ENCODE measurements around the gene SOX6.
"Not testable (repeated sequence)": the region's sequence is repeated elsewhere in the genome, so short reads cannot be mapped to it uniquely, and the experiment has no call there.

Gene SOX6

DNA sequence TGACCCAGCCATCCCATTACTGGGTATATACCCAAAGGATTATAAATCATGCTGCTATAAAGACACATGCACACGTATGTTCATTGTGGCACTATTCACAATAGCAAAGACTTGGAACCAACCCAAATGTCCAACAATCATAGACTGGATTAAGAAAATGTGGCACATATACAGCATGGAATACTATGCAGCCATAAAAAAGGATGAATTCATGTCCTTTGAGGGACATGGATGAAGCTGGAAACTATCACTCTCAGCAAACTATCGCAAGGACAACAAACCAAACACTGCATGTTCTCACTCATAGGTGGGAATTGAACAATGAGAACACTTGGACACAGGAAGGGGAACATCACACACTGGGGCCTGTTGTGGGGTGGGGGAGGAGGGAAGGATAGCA is 209.4 kb downstream of the SOX6 start:
- not testable (repeated sequence) for DNase-seq (ENCODE audit: low read depth)

DNA sequence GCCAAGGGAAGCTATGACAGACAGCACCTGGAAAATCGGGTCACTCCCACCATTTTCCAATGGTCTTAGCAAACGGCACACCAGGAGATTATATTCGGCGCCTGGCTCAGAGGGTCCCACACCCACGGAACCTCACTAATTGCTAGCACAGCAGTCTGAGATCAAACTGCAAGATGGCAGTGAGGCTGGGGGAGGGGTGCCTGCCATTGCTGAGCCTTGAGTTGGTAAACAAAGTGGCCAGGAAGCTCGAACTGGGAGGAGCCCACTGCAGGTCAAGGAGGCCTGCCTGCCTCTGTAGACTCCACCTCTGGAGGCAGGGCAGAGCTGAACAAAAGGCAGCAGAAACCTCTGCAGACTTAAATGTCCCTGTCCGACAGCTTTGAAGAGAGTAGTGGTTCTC is 214.7 kb downstream of the SOX6 start:
- DNase-seq (ENCODE audit: low read depth): not testable (repeated sequence)

DNA sequence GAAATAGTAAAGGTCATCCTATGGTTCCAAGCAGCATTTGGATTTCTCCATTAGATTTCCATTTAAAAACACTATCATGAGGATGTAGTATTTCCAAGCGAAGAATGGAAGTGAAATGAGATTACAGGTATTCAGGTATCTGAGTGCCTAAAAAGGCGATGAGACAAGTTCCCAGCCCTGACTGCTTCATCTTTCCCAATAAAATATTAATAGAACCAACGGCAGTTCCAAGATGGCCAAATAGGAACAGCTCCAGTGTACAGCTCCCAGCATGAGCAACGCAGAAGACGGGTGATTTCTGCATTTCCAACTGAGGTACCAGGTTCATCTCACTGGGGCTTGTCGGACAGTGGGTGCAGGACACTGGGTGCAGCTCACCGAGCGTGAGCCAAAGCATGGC is 215.2 kb downstream of the SOX6 start:
- DNase-seq (ENCODE audit: low read depth): not testable (repeated sequence)

DNA sequence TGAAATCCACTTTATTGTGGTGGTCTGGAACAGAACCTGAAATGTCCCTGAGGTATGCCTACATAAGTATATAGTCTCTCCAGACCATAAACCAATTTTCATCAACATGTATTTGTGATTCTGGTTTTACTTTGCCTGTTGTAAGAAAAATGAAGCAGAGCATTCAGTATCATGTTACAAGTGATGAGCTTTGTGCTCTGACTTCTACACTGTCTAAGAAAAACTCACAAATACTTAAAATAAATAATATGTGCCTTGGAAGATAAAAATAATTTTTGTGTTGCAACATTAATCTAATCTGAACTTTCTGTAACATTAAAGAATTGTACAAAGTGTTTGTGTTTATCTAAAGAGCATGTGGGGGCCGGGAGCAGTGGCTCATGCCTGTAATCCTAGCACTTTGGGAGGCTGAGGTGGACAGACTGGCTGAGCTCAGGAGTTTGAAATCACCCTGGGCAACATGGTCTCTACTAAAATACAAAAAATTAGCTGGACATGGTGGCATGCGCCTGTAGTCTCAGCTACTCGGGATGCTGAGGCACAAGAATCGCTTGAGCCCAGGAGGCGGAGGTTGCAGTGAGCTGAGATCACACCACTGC is 219.5 kb downstream of the SOX6 start:
- DNase-seq (ENCODE audit: low read depth): no peak

DNA sequence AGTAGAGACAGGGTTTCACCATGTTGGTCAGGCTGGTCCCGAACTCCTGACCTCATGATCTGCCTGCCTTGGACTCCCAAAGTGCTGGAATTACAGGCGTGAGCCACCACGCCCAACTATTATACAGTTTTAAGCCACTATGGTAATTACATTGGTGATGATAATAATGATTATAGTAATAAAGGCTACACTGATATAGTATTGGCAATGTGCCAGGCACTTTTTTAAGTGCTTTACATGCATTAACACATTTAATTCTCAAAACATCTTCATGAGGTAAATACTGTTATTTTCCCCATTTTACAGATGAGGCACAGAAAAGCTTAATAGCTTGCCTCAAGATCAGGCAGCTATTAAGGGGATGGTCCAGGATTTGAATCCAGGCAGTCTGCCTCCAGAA is 222.5 kb downstream of the SOX6 start:
- no peak for DNase-seq (ENCODE audit: low read depth)

DNA sequence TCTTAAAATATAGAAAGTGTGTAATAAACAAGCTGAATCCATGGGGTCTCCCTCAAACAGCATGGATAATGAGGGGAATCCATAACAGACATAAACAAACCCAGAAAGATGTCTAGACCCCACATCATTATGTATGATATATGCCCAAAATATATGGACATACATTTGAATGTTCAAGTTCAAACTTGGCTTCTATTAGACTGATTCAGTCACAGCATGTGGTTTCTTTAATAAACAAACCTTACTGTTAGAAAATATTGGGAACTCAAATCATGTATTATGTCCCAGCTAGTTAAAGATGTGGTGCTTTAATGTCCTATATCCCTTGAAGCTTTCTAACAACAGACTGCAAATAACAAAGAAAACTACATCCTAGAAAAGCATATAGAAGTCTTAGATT is 228.6 kb downstream of the SOX6 start:
- no peak for DNase-seq (ENCODE audit: low read depth)

DNA sequence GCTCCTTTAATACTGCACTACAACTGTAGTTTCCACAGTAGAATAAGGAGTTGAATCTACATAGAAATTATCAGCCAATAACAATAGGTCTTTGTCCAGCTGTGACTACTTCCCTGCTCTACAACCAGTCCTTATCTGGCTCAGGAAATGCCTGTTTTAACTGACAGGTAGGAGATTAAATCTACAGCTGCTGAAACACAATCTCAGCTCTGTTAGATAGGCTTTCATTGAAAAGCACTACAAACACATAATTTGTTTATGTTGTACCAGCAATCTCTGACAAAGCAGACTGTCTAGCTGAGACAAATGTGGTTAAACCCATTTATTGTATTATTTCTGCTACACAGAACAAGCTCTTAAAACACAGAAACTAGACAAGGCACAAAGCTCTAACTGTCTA is 230.0 kb downstream of the SOX6 start:
- DNase-seq (ENCODE audit: low read depth): no peak

DNA sequence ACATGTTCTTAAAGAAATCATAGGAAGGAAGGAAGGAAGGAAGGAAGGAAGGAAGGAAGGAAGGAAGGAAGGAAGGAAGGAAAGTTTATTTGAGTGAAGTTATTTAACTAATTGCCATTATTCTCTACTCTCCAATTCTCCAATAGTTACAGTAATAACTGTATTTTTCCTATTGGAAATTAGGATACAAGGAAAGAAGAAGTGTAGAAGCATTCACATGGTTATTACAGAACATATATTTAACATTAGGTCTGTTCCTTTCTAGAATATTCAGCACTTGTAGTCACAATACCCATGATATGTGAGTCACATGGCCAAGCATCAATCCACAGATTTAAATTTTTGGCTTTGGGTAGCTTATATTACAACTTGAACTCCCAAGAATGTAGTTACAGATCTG is 230.6 kb downstream of the SOX6 start:
- DNase-seq (ENCODE audit: low read depth): no peak

DNA sequence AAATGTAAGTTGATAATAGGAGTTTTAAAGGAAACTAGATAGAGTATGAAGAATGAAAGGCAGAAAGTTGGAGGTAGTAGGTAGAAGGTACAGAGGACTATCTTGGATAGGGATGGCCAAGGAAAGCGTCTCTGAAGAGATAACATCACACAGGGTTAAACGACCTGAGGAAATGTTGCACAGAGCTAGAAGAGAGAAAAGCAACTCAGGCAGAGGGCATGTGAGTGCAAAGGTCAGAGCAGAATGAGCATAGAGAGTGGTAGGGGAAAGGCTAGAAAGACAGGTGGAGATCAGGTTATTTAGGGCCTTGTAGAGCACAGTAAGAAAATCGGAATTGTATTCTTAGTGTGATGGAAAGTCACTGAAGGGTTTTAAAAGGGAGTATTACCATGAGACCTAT is 232.0 kb downstream of the SOX6 start:
- DNase-seq (ENCODE audit: low read depth): no peak

DNA sequence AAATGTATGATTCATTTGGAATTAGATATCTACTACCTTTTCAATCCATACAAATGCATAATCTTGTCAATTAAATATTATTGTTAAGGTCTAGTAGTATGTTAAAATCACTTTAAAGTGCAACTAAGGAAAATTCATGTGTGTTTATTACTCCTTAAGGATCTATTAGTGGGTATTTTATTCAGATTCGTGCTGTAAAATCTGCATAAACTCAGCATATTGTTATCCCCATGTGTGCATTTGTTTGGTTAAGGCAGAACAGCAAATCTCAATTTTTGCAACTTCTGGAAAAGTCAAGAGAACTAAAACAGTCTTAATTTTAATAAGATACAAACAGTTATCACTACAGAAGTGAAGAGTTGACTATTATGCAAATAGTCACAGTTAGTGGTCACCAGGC is 234.5 kb downstream of the SOX6 start:
- DNase-seq (ENCODE audit: low read depth): no peak

DNA sequence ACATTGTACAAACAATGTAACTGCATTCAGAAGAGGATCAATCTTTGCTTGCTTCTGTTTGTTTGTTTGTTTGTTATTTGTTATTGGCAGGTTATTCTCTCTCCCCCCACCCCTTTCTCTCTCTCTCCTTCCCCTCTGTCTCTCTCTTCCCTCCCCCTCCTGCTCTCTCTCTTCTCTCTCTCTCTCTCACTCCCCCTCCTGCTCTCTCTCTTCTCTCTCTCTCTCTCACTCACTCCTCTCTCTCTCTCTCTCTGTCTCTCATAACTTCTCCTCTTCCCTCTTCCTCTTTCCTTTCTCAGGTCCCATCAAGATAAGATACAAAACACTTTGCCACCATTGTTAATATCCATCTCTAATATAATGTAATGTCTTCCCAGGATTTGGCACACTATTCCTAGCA is 236.3 kb downstream of the SOX6 start:
- no peak for DNase-seq (ENCODE audit: low read depth)

DNA sequence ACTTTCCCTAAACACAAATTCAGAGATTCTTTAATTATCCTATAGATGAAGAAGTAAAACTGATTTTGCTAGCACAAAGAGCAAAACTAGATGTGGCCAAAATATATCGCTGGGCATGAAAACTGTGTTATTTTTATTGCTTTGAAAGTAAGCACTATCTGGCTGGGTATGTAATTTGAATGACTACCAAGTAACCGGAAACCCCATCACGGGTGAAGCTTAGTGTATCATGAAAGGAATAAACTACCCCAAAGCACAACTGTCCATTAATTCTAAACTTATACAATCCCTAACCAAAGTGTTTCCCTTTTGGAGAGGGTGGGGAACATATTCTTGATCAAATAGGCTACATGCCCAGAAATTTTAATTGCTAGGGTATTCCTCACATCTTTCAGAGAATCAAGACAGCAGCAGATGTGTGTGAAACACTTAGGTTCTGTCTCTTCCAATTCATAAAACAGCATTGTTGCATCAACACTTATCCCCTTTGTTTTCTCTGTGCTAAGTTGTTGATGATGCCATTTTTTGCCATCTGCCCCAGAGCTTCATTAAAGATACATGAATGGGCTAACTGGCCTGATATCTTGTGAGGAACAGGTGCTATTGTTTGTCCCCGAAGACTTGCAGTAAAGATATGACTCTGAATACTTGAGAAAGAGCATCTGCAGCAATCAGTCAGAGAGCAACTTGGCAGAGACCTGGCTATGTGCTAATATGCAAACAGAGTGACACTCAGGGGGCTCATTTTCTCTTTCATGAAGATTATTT is 238.2 kb downstream of the SOX6 start:
- DNase-seq (ENCODE audit: low read depth): no peak

DNA sequence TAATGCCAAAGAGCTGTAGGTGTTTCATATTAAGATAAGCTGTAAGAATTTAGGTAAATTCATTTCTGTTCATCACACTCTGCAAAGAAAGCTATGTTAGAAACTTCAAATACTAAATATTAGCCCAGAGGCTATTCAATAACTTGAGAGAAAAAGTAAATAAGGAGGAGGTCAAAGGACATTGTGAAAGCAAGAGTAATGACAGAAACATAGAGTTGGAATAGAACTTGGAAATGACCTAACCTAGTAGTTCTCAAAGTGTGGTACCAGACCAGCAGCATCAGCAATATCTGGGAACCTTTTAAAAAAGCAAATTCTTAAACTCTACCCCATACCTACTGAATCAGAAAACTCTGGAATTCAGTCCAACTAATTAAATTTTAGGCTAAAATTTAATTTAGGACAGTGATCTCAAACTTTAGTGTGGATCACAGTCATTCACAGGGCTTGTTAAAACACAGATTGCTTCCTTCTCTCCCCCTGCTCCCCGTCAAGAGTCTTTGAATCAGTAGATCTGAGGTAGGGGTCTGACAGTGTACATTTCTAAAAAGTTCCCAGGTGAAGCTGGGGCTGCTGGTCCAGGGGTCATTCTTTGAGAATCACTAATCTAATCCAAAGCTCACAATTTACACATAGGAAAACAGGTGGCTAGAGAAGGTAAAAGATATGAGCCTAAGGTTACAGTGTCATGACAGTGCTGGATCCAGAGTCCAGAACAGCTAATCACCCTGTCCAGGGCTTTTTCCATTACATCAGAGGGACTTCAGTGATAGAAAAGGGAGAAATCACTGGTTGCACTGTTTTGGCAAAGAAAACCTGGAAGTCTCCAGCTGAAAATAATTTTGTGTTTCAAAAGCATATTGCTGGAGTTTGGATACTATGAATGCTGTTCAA is 241.1 kb downstream of the SOX6 start:
- DNase-seq (ENCODE audit: low read depth): no peak

DNA sequence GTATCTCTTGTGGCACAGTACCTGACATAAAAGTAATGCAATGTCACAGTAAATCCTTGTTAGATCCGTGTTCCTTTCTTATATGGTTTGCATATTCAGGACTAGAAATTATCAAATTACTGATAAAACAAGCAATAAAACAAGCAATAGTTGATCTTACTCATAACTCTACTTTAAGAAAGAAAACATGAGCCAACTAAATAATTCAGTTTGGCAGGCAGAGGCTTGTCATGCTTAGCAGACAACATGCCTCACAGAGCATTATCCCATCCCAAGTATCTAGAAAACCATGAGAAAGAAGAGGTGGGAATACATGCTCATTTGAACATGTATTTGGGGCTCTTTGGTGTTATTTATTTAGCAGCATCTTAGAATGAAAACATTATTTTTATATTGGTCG is 241.9 kb downstream of the SOX6 start:
- DNase-seq (ENCODE audit: low read depth): no peak

DNA sequence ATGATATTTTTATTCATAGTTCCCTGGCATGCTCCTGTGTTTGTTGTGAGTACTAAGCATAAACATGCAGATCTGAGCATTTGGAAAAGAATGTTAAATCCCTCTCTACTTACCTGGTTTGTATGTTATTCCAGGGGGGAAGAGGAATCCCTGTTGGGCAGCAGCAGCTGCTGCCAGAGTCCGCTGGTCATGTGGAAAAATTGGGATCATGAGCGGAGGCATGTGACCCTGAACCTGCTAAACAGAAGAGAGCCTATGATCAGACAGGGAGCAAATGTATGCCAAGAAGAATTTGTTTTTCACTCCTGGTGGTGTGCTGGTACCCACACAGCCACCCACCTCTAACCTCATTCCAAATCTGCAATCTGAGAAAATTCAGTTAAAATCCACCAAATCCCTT is 244.7 kb downstream of the SOX6 start:
- DNase-seq (ENCODE audit: low read depth): no peak

DNA sequence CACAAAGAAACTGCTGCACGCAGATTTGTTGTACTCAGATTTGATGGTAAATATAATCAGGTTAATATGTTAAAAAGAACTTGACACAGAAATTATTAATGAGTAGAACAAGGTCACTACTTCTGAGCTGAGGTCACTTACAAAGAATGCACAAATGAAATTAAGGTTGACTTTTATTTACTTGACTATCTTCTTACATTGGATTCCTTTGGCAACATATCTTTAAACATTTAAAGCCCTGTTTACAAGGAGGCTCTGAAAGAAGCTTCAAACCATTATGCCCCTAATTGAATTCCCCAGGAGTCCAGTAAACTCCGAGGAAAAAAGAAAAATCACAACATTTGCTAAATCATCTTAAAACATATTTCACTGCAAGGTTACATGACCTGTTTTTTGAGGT is 245.5 kb downstream of the SOX6 start:
- no peak for DNase-seq (ENCODE audit: low read depth)

DNA sequence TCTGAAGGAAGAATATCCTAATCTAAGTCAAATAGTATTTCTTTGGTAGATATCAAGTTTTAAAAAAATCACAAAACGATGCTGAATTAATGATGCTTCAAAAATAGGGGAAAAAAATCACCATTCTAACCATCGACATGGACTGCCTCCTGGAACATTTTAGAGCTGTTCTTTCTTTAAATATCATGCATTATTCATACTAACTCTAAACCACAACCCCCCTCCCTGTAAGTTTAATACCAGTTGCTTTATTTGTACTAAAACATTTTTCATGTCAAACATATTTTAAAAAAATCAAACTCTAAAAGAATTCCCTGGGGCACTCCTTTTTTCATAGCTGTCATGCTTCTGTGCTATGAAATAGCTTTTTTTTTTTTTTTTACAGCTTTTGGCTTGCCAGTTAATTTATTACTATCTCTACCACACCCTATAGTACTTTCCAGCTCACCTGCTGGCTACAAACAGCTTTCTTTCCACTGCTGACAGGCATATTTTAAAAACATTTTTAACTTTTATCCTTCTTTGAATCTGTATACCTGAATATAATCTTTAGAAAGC is 256.9 kb downstream of the SOX6 start:
- DNase-seq (ENCODE audit: low read depth): no peak

DNA sequence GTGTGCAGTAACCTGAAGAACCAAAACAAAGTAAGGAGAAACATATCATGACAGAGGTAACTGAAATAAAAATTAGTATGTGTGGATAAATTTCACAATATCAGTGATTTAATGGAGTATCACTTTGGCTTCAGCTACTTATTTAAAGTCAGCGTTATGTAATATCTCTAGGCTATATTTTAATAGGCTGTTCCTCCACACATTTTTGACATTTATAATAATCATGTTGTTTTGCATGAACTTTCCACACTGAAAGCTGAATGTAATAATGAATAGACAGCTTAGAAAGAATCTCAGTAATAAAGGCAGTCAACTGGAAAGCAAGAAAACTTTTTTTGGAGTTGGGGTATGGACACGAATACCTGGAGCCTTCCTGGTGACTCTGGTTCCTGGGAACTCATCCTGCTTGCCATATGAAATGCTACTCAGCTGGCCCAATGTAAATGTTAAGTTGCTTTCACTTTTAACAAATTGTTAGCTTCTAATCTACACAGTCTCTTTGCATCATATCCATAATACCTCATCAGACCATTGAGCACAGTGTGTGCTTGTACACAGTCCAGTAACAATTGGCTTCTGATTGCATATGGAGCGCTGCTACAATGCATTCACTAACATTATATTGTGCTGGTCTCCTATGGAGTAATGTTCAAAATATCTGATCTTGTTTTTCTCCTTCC is 257.7 kb downstream of the SOX6 start:
- no peak for DNase-seq (ENCODE audit: low read depth)

DNA sequence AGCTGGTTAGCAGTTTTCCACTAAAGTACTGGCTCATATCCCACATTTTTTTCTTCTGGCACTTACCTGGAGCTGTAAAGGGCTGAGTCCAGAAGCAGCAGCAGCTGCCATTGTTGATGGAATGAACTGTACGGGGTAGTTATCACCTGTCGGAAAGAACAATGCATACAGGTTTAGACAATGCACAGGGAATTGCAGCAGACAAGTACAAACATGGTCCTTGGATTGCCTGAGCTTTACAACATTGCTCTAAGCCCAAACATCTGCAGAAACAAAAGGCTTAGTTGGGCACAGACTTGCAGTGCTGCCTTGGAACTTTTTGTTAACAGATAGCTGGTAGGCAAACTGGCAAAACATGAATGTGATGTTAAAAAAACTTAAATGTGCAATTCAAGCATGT is 258.8 kb downstream of the SOX6 start:
- DNase-seq (ENCODE audit: low read depth): no peak

DNA sequence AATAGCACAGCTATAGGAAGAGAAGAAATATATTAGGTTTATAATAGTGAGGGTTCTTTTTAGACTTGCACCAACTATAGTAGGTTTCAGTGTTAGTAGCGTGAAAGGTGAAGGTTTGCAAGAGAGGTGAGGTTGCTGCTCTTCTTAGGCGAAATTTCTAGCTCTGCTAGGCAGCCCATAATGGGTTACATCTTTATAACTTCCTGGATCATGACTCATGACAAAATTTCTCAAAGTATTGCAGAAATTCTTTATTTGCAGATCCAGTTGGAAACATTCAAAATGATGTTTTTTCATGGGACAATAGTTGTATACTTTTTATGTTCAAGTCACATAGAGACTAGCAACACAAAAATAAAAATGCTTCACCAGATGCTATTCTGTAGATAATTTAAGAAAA is 260.0 kb downstream of the SOX6 start:
- DNase-seq (ENCODE audit: low read depth): no peak

DNA sequence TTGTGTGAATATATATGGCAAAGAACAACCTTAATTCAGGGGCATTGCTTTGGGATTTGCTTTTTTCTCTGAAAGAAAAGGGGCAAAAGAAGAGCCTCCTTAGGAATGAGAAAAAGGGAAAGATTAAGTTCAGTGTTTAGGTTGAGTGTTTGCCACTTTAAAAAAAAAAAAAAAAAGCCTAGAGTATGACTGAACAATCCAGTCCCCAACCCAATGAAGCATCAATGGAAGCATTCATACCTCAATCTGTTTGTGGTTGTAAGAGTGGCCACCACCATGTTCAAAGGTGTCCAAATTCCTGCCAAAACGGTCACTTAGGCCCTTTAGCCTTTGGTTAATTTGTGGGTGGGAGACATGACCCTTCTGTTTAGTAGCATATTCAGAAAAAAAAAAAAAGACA is 260.6 kb downstream of the SOX6 start:
- no peak for DNase-seq (ENCODE audit: low read depth)
